Measurements from ENCODE around the gene PDE4D.

The PDE4D gene

GRCh38 chr5:58923355-58923754 lies 970.2 kb downstream of the PDE4D start (continued):
- TF ChIP-seq POU6F1 (CRISPR knock-in tag; IDR thresholded peaks at IDR 0.05; ENCODE audit: borderline replicate concordance, low read depth) (no peak), OSR1 (CRISPR knock-in tag; IDR thresholded peaks at IDR 0.05) (no peak)
- TF ChIP-seq, protein P1, sequence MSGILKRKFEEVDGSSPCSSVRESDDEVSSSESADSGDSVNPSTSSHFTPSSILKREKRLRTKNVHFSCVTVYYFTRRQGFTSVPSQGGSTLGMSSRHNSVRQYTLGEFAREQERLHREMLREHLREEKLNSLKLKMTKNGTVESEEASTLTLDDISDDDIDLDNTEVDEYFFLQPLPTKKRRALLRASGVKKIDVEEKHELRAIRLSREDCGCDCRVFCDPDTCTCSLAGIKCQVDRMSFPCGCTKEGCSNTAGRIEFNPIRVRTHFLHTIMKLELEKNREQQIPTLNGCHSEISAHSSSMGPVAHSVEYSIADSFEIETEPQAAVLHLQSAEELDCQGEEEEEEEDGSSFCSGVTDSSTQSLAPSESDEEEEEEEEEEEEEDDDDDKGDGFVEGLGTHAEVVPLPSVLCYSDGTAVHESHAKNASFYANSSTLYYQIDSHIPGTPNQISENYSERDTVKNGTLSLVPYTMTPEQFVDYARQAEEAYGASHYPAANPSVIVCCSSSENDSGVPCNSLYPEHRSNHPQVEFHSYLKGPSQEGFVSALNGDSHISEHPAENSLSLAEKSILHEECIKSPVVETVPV (CRISPR knock-in tag; IDR thresholded peaks at IDR 0.05): no peak

GRCh38 chr5:58922461-58923171 lies 970.9 kb downstream of the PDE4D start:
- TF ChIP-seq CREB5 (CRISPR knock-in tag; IDR thresholded peaks at IDR 0.05; ENCODE audit: low read depth) (no peak), POU6F1 (CRISPR knock-in tag; IDR thresholded peaks at IDR 0.05; ENCODE audit: borderline replicate concordance, low read depth) (no peak), OSR1 (CRISPR knock-in tag; IDR thresholded peaks at IDR 0.05) (no peak), TSHZ2 (CRISPR knock-in tag; IDR thresholded peaks at IDR 0.05) (no peak), ZFP3 (CRISPR knock-in tag; IDR thresholded peaks at IDR 0.05) (no peak), GLIS3 (CRISPR knock-in tag; IDR thresholded peaks at IDR 0.05) (no peak), ISL1 (CRISPR knock-in tag; IDR thresholded peaks at IDR 0.05) (no peak), CSDC2 (CRISPR knock-in tag; IDR thresholded peaks at IDR 0.05) (no peak), ARNTL (CRISPR knock-in tag; IDR thresholded peaks at IDR 0.05; ENCODE audit: borderline replicate concordance, low read depth) (no peak), ZC3H10 (CRISPR knock-in tag; IDR thresholded peaks at IDR 0.05) (no peak), PPARA (CRISPR knock-in tag; IDR thresholded peaks at IDR 0.05; ENCODE audit: borderline replicate concordance) (no peak), SNAI2 (CRISPR knock-in tag; IDR thresholded peaks at IDR 0.05) (no peak), ZNF565 (CRISPR knock-in tag; conservative IDR thresholded peaks at IDR 0.05; ENCODE audit: low read depth) (no peak), ZNF70 (CRISPR knock-in tag; IDR thresholded peaks at IDR 0.05) (no peak), BACH2 (CRISPR knock-in tag; IDR thresholded peaks at IDR 0.05; ENCODE audit: borderline replicate concordance) (no peak), ZNF8 (CRISPR knock-in tag; IDR thresholded peaks at IDR 0.05) (no peak), ZFP30 (CRISPR knock-in tag; IDR thresholded peaks at IDR 0.05) (no peak)
- TF ChIP-seq, protein P1 (CRISPR knock-in tag; IDR thresholded peaks at IDR 0.05): no peak
- TF ChIP-seq, protein P2, sequence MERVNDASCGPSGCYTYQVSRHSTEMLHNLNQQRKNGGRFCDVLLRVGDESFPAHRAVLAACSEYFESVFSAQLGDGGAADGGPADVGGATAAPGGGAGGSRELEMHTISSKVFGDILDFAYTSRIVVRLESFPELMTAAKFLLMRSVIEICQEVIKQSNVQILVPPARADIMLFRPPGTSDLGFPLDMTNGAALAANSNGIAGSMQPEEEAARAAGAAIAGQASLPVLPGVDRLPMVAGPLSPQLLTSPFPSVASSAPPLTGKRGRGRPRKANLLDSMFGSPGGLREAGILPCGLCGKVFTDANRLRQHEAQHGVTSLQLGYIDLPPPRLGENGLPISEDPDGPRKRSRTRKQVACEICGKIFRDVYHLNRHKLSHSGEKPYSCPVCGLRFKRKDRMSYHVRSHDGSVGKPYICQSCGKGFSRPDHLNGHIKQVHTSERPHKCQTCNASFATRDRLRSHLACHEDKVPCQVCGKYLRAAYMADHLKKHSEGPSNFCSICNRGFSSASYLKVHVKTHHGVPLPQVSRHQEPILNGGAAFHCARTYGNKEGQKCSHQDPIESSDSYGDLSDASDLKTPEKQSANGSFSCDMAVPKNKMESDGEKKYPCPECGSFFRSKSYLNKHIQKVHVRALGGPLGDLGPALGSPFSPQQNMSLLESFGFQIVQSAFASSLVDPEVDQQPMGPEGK (CRISPR knock-in tag; IDR thresholded peaks at IDR 0.05; ENCODE audit: borderline replicate concordance): no peak
- ATAC-seq: no peak

Data from SK-N-SH treated with all-trans-retinoic acid at 6 μM for 48 hours (cell line).